M059J (cell line): ENCODE measurements around the gene SP110. TPM values are rescaled to one million over a fixed set of nuclear protein-coding genes. Genes with fewer than 3 reads are reported as not detected.
"Not testable (repeated sequence)": the region's sequence is repeated elsewhere in the genome, so short reads cannot be mapped to it uniquely, and the experiment has no call there.

Experiments
- DNase-seq: peaks from one replicate; pipeline ENCODE4 v3.0.0-alpha.2; 2012; ENCODE audit warnings: low read depth
- total RNA-seq: library from RNA; depleted of rRNA; stranded (reverse); fragments of >200 nt; shearing (Covaris generic); gene quantifications from 2 replicates; pipeline ENCODE4 v1.2.3, GENCODE V29; 2014

Gene SP110
- total RNA-seq, 1 experiment from 2014 or later = 93.4 TPM

DNA sequence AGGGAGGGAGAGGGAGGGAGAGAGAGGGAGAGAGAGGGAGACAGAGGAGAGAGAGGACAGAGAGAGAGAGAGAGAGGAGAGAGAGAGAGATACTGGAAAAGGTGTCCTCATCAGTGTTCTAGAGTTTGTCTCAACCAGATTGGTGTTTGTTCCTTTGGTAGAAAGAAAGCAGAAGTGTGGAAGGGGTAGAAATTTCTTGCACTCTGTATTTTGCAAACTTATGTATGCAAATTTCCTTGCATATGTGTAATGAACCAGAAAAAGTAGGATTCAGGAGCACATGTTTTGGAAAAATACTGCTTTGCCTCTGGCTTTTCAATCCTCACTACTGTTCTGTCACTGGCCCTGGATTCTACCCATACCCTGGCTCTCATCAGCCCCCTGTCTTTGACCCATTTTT, 4.7 kb upstream of the SP110 start:
- DNase-seq = no peak

DNA sequence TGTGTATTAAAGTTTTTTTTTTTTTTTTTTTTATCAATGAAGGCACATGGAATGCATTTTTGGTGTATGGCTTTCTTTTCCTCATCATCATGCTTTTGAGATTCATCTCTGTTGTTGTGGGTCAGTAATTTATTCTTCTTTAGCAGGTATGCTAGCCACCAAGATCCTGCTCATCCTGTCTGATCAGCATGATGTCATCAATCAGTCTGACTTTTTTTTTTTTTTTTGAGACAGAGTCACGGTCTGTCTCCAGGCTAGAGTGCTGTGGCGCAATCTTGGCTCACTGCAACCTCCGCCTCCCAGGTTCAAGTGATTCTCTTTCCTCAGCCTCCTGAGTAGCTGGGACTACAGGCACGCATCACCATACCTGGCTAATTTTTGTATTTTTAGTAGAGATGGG, 3.0 kb upstream of the SP110 start:
- not testable (repeated sequence) for DNase-seq

DNA sequence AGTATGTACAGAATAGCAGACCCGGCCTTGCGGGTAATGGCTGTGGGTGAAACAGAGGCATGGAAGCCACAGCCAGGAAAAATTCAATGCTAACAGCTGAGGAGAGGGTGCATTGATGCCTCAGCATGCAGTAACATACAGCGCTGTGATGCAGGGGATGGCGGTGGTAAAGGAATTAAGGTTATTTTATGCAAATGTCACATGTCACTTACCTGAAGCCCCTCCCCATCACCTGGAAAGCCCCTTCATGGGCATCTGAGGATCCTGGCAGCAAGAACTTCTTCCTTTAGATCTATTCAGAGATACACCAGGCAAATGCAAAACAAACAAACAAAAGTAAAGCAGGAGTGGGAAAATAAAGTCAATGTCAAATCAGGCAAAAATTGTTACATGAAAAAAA, 1.7 kb upstream of the SP110 start:
- DNase-seq = no peak

DNA sequence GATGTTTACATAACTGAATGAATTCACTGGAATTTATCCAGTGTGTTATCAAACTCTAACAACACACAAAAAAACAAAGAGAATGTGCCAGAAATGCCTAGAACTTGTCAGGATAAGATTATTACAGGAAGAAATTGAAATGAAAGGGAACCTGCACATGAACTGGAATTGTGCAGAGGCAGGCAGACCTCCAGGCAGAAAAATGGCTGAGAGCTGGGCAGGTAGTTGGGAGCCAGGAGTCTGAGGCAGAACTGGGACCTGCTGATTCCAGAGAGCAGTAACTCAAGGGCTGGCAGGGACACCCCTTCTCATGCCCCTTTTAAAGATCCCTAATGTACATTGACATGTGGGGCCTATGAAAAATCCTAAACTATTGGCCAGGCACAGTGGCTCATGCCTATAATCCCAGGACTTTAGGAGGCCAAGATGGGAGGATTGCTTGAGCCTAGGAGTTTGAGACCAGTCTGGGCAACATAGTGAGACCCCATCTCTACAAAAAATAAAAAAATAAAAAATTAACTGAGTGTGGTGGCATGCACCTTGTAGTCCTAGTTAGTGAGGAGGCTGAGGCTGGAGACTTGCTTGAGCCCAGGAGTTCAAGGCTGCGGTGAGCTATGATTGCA, 674 bp upstream of the SP110 start:
- no peak for DNase-seq

DNA sequence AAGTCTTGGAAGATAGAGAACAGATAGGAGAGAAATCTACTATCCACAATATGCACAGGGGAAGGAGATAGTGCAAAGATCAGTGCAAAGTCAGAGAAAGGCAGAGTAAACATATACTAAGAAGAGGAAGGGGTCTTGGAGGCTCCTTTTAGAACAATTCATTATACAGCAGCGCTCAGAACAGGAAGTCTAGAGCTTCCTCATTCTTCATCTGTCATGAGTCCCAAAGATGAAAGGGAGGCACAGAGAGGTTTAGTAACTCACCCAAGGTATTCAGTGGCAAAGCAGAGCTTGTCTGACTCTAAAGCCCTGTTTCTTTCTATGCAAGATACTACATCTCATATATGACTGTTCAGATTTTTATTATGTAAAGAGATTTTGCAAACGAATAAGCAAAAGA, 1.4 kb downstream of the SP110 start:
- DNase-seq = peak; percentile 5

DNA sequence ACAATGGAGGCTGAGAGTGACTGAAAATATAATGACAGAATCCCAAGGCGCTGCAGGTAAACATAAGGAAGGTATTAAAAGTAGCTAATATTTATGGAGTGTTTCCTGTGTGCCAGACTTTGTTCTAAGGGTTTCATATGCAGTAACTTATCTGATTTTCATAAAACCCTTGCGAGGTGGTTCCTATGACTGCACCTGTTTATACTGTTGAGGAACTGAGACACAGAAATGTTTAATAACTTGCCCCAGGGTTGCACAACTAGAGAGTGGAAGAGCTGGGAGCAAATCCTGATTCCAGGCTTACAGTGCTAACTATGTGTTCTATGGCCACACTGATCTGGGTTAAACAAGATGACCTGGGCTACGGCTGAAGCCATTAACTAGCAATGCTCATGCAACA, 2.4 kb downstream of the SP110 start:
- DNase-seq = no peak

DNA sequence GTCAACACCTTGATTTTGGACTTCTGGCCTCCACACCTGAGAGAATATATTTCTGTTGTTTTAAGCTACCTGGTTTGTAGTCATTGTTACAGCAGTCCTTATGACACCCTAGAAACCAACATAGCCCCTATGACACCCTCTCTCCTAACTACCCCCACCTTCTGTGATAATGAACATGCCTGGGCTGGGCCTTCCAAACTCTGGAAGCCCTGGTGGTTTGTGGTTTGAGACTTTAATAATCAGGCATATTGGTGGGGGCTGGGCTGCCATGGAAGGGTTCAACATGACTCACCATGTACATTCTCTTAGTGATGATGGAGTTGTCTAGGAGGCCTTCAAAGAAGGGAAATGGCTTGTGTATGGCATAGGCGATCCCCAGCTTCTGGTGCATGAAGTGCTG, 3.3 kb downstream of the SP110 start:
- DNase-seq = no peak

DNA sequence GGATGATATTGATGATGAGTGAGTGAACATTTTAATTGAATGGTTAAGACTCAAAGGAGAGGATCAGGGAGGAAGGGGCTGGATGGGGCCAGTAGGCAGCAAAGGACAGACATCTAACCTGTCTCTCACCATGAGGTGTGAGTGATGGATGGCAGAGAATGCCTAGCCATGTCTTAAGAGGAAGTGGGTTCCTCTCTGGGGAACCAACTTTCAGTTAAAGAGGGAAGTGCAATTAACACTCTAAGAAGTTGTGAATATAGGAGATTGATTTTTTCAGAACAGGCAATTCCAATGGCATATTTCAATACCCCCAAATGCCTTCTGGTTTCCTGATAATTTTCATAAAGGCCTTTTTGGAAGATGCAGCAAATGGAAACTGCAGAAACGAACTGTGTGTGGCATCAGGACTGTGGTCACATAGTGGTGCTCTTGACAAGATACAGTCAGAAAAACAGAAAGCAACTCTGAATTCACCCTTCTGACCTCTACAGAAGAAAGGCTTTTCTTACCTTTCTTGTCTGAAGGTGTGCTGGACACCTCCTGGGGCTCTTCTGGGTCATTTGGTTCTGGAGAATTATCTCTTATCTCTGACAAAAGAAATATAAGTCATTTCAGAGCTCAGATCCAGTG, 10.2 kb downstream of the SP110 start:
- no peak for DNase-seq

DNA sequence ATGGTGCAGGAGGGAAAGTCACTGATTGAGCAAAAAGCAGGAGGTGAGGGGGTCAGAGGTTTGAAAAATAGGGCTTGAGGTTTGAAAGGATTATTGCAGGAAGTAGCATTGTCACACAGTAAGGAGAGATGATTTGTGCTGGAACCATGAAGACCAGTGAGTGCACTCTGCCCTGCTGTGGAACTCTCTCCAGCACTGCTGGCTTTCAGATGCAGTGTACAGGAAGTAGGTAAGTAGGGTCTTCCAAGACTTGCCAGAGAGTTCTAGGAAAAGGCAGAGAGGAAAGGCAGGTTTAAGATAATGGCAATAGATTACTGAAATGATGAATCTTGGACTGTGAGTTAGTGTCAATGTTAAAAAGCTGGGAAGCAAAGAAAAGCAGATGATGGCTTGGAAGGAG, 11.2 kb downstream of the SP110 start:
- DNase-seq = no peak

DNA sequence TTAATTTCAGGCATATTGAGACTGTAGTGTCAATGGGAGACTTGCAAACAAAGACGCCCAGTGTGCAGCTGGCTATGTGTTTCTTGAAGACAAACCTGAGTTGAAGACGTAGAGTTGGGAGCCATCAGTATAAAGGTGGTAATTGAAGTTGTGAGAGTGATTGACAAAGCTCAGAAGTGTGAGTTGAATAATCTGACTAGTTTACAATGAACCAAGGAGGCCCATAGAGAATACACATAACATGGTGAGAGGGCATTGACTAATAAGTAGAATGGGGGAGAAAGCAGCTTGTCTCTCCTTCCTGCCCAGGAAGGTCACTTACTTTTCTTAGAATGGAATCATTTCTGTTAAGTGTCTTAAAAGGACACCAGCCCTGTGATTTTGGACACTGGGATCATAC, 14.1 kb downstream of the SP110 start:
- no peak for DNase-seq

DNA sequence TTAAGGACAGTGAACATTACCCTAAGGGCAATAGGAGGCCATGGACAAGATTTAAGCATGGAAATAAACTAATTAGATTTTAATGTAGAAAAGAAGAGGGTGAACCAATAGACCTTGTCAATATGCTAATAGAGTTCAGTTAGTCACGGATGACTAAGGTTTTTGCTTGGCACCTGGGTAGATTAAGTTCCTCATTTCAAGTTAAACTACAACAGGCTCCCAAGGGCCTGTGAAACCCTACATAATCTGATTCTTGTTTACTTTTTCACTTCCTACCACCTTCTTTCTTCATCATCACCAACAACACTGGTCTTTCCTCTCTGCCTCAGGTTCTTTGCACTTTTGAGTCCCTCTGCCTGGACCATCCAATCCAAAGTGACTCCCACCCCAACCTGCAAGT, 14.8 kb downstream of the SP110 start:
- no peak for DNase-seq

DNA sequence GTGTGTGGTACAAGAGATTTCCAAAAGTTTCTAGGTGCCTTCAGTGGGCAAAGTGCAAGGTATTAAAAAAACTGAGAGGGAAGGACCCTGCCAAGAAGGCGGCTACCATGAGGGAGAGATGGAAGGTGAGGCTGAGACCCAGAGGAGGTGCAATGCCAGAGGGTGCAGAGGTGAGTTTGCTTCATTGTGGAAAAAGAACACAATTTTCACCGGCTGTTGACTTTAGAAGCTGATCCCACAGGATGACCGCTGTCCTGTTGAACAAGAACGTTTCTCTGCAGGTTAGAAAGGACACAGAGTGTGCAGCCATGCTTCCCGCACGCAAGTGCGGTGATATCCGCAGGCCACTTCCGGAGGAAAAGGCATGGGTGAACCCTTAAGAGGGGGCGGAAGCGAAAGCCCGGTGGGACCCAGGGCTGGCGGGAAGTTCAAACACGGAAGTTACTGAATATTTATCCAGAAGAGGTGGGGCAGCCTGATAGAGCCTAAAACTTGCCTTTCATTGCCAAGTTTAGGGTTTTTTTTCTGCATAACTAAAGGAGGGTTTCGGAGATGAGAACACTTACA, 16.6 kb downstream of the SP110 start:
- no peak for DNase-seq

DNA sequence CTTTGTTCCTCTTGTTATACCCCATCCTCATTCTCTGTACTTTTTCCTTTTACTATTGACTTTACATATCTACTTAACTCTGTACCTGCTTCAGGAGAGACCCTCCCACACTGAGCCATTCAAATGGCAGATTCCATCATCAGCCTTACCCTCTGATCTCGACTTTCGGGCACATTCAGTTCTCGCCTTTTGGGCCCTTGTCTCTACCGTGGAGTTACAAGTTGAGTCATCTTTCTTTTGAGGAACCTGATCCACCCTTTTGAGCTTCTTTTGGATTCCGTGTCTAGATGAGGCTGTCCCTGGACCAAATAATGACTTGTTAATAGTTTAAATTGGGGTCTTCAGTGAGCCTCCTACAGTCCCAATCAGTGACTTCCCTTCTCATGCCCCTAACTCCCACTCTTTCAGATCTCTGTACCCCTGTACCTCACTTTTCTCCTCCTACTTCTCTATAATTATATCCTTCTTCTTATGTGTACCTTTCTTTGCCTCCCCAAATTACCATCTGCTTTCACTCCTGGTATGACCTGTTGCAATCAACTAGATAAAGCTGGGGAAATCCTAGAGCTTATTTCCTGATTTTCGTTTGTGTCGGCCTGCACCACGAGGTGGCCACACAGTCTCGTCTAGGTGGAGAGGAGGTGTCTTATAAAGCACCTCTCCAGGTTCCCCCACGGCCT, 17.2 kb downstream of the SP110 start:
- no peak for DNase-seq

DNA sequence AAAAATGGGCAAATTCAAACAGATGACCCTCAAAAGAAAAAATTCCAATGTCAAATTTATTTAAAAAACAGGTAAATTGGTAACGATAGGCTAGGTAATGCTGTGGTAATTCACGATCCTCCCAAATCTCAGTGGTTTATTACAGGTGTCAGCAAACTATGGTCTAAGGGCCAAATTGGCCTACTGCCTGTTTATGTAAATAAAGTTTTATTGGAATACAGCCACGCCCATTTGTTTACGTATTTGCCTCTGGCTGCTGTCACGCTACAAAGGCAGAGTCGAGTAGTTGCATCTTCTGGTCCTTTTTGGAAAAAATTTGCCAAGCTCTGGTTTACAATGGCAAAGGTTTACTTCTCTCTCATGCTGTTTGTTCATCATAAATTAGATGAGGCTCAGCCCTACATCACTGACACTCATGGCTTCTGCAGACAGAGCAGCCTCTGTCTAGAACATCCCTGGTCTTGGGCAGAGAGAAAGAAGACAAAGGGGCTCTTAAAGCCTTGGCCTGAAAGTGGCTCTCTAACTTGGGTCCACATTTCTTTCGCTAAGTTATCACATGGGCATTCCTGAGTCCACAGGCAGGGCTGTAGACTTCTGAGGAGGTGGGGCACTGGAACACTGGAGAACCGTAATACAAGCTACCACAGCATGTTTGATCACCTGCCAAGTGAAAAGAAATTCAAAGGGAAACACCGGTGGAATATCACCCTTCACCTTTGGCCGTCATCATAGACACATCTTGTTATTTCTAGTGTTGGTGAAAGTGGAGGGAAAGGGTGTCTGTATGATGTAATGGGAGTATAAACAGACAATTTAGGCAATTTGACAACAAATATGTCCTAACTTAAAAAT, 34.8 kb downstream of the SP110 start:
- peak; percentile 41 for DNase-seq

DNA sequence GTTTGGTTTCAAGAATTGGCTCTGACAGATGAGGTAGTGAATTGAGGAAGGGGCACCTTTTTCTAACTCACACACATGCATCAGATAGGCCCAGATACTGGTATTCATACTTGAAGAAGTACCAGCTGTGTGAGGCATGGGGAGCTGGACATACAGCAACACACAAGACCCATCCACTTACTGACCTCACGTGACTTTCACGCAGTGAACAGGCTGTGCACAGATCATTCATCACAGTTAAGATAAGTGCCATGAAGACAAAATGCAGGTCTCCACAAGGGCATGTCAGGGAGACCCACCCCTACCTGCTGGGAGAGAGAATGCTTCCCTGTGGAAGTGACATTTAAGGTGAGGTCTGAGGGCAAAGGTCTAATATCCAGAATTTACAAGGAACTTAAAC, 38.6 kb downstream of the SP110 start:
- no peak for DNase-seq

DNA sequence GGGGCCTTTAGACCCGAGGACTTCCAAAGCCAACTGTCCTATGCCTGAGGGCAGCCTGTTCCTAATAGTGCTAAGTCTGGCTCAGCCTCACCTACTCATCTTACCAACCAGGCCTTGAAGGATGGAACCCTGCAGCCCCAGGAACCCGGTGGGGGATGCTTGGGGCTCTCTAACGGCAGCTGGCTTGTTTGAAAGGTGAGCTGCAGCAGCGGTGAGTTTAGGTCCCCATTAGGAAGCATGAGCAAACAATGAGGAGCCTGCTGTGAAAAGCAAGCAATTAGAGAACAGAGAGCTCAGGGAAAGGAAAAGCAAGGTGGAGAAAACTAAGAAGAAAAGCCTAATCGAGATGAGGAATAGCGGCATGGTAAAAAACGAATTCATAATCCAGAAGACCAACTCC, 39.9 kb downstream of the SP110 start:
- no peak for DNase-seq

DNA sequence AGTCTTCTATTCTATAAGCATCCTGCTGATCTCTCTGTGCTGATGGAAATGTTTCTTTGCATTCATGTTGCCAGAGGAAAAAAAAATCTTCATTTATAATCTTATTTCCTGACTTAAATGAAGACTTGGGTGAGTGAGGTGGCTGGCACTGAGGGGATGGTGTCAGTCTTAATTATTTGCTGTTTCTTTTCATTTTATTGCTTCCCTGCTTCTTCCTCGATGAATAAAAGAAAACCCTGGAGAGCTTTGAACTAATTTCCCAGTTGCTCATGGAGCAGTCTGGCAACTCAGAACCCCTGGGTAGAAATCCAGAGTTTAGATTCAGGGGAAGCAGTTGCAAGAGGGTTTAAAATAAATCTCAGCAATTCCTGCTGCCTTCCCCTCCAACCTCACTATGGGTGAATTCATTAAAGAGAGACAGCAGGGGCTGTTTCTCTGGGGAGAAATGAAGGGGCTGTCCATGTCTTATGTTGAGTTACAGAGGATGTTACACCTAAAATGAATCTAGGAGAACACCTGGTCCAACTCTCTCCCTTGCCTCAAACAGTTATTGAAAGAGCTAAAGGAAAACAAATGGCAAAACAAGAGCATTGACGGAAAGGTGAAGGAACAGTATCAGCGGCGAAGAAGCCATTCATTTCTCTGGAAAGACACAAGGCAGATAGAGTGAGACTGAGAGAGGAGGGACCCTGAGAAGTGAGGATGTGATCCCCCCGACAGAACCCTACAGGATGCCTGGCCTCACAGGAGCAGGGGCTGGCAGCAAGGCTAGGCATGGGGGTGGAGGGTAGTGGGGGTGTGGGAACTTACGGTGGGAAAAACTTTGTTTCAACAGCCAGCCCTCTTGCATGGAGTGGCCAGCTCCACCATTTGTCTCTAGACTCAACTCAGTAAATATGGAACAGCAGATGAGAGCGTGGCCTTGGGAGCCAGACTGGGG, 41.0 kb downstream of the SP110 start:
- DNase-seq = no peak

DNA sequence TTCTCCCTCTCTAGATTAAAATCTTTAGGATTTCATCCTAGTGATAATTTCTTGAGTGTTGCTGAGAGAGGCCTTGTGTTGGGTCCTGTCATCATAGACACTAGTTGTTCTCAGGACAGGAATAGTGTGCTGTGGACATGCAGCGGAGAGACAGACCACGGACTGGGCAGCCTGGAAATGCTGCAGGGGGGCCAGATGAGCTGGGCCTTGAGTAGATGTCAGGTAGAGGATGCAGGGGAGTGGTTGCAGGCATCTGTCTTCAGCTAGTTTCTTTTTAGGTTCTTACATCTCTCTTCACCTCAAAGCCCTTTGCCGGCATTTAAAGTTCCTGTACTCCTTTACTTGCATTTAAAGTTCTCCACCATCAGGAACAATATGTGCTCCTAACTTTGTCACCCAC, 42.8 kb downstream of the SP110 start:
- DNase-seq = no peak

DNA sequence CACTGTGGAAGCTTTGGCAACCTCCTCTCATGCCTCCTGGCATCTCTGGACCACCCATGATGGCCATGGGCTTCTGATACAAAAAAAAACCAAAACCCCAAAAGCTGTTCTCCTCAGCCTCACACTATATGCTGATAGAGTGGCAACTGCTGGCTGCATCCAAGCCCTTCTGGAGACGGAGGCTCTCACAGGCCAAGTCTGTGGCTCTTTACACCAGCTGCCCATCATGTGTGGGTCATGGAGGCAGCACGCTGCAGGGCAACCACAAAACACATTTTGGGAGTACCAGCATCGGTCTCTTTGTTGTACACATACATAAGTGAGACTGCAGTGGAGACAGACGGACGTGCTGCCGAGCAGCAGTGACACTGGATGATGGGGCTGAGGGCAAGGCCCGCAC, 45.3 kb downstream of the SP110 start:
- no peak for DNase-seq

DNA sequence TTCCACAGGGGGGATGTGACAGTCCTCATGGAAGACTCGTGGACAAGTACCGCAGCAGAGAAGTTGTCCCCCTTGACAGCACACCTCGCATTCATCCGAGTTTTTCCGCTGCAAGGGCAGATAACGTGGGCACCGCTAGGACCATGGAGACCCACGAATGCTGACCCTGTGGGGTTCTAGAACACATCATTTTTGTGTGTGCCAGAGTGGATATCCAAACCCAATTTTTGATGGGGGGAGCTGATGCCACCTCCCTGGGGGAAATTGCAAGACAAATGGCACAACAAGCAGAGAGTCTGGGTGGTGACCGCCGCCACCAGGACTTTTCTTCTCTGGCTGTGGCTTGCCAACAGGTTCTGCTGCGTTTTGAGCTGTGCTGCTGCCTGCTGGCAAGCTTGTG, 46.9 kb downstream of the SP110 start:
- no peak for DNase-seq

DNA sequence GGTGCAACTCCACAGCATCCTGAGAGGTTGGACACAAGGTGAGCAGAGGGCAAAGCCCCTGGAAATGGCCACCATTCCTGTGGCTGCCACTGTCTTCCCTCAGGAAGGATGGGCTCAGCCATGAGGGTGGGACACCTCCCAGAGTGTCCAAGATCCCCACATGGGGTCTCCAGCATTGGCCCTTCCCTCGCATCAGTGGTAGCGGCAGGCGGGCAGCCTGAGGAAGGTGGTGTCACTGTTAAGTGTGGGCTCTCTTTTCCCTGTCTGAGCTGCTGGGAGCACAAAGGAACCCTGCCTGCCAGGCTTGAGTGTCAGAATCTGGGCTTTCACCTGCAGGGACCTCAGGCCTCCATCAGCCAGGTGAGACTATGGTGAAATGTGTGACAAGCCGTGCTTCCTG, 47.6 kb downstream of the SP110 start:
- no peak for DNase-seq
